HG02840 (cell line): ENCODE data around the gene MYLK4.
A peak's percentile ranks its signal among the peaks of the same experiment; 100 is the strongest.

Source experiments
- ATAC-seq: cut with Tn5 transposase; IDR thresholded peaks from one replicate; pipeline ENCODE4 v1.9.1; 2021; ENCODE audit warnings: mild to moderate bottlenecking, moderate library complexity, moderate number of reproducible peaks; ENCODE audit not compliant: unreplicated experiment, low FRiP score

The MYLK4 gene

DNA sequence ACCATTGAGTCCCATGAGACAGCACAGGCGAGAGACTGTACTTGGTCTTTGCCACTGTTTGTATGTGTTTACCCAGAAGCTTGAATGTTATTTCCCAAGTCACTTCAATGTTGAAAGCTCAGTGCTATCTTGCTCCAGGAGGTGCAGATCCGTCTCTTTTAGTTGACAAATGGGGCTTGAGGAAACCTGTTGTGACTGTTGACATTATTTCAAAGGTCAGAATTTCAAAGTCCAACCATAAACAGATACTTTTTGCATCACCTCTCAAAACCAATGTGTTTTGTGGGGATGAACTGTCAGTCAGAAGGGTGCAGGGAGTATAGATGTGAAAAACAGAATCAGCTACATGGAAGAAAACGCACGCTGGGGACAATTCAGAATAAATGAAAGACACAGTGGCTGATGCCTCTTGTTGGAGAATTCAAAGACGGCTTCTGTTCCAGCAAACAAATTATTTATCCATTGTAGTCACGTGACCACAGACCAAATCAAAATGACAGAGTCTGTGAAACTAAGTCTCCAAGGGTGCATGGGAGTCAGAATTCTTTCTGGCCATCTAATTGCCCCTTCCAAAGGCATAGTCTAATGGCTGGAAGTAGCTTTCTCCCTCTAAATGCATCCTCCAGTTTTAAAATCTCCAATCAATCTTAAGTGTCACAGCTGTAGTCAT lies 83.7 kb downstream of the MYLK4 start:
- no peak for ATAC-seq

DNA sequence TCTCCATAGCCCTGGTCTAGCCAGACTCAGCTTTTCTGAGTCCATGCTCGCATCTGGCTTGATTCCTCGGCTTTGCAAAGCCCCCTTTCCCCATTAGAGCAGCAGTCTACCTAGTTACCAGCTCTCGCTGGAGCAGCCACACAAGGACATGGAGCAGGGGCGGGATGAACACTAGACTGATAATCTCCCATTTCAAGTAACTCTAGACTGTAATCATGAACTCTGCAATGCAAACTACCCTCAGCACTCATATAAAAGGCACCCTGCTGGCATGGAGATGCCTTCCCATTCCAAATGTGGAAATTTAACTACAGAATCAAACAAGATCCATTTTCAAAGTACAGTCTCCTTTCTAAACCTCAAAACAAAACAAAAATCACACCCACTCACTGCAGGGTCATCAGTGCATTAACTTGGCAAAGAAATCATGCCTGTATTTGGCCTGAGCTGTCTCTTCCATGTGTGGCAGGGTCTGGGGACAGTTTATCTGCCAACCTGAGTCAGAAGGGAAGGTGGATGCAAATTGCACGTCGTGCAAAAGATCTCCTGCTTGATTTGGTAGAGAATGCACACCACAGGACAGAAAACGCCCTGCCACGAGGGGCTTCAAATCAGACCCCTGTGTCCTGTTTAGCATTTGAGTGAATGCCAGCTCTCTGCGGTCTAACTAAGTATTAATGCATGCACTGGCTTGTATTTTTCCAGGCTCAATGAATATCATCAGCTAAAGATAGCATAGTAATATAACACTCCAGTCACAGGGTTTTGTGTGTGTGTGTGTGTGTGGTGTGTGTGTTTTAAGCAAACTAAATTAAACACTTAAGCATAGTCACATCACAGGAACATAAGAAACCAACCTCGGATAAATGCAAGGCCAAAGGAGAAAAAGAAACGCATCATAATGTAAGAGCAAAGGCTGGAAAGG lies 85.3 kb downstream of the MYLK4 start:
- no peak for ATAC-seq

DNA sequence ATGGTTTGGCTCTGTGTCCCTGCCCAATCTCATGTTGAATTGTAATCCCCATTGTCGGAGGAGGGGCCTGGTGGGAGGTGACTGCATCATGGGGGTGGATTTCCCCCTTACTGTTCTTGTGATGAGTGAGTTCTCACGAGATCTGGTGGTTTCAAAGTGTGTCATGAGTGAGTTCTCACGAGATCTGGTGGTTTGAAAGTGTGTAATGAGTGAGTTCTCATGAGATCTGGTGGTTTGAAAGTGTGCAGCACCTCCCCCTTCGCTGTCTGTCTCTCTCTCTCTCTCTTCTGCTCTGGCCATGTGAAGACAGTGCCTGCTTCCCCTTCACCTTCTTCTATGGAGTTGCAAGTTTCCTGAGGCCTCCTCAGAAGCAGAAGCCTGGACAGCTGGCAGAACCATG lies 87.6 kb downstream of the MYLK4 start:
- ATAC-seq = no peak

DNA sequence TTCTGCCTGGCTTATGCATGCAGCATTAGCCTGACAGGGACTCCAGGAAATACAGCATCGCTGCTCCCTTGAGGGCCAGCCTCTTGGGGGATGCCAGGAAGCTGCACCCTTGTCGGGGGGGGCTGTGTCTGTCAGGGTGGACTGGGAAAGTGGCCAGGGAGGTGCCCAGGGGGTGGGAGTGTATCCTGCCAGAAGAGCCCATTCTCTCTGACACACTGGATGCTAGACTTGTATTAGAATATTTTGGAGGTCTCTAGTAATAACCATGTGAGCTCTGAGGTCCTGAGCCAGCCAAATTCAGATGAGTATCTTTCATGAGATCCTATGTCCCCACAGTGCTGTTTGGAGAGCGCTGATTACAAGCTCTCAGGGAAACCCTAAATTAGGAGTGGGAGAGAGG lies 89.1 kb downstream of the MYLK4 start:
- no peak for ATAC-seq

DNA sequence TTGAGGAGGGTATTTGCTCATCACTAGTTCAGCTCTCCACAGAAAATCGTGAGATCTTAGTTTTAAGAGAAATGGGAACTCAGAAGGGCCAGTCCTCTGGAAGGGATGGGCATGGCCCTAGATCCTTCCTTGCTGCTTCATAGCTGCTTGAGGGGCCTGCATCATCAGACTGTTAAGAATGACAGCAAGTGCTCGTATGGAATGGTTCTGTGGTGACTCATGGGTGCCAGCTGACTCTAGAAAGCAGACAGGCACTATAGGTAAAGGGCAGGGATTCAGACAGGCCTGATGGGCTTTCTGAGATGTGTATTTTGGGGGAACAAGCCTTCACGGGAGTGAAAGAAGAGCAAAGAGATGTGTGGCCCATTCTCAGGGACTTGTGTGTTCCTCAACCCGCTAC lies 90.8 kb downstream of the MYLK4 start:
- no peak for ATAC-seq

DNA sequence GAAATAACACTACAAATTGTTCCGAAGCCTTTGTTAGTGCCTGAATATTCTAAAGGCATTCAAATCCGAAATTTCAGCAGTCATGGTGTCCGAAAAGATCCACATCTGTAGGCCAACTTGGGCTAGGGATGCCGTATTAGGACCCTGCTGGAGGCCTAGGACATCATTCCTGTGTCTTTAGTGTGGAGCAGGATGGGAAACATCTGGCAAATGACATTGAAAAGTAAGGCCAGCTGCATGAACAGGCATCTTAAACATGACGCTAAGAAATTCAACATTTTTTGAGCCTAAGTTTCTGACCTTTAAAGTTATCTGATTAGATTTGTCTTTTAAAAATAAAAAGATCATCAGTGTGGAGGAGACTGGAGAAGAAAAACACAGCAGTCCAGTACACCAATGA lies 91.3 kb downstream of the MYLK4 start:
- ATAC-seq = no peak

DNA sequence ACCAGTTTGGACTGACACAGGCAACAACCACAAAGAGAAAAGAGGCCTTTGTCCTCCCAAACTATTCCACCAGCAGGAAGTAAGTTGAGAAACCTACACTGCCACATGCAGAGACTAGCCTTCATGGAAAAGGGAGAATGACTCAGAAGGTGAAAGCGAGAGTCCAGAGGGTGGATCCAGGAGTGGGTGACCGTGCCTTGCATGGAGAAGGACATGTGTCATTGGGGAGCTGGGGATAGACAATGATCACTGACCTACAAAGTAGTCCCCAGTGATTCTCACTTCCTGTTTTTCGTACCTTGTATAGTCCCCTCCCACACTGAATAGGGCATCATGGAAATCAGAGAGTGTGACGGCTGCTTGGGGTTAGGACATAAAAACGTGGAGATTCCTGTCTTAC lies 91.9 kb downstream of the MYLK4 start:
- peak; percentile 68 for ATAC-seq

DNA sequence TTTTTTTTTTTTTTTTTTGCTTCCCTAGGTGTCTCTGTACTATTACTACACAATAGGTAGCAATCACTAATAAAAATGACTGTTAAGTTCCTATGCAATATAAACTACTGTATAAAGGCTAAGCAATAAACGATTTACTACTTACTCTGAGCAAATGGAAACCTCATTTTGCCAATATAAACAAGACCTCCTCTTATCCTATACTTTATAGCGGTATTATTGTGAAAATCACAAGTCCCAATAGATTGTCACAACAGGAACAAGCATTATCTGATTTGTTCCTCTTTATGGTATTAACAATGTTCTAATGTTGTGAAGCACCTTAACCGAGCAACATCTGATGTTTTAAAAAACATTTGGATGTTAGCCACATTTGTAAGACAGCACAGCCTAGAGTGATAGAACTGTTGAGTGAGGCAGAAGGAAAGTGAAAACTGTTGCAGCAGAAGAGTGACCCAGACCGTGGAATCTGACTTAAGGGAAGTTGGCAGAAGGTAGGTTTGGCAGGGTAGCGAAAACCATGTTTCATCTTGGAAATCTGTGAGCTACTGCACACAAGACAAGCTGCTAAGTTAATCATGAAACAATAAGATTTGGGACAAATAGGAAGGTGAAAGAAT lies 94.2 kb downstream of the MYLK4 start:
- ATAC-seq = no peak

DNA sequence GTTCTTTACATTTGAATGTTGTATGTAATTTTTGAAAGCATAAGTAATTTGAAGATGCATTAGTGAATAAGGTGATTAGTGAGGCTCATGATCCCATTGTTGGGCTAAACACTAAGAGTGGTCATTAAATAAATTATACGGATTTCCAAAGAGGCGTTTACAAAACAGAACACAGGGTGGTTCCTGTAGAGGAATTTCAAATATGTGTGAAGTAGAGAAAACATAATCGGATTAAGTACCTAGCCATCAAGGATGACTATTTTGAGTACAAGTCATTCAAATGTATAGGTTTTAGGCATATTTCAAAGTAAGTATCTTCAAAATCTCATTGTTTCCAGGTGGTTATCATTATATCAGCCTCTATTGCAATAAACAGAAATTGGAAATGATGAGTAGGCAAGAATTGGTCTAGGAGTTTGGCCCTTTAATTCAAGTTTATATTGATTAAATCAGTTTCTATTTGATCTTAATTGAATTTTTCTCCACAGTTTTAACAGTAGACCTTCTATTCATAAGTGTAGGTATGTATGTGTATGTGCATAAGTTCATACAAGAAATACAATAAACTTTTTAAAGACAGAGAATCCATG lies 94.8 kb downstream of the MYLK4 start:
- ATAC-seq = no peak

DNA sequence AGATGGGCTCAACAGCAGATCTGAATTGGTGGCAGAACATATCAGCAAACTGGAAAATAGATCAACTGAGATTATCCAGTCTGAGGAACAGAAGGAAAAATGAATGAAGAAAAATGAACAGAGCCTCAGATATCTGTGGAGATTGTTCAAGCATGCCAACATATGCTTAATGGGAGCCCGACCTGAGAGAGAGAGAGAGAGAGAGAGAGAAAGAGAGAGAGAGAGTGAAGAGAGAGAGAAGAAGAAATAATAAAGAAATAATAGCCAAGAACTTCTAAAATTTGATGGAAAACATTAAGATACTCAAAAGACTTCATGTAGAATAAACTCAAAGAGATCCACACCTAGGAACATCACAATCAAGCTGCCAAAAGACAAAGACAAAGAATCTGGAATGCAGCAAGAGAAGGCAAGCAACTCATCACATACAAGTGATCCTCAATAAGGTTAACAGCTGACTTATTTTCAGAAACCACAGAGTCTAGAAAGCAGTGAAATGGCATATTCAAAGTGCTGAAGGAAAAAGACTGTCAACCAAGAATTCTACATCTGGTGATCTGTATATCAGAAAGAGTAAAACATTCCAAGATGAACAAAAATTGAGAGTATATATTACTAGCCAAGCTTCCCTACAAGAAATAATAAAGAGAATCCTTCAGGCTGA lies 97.2 kb downstream of the MYLK4 start:
- no peak for ATAC-seq

DNA sequence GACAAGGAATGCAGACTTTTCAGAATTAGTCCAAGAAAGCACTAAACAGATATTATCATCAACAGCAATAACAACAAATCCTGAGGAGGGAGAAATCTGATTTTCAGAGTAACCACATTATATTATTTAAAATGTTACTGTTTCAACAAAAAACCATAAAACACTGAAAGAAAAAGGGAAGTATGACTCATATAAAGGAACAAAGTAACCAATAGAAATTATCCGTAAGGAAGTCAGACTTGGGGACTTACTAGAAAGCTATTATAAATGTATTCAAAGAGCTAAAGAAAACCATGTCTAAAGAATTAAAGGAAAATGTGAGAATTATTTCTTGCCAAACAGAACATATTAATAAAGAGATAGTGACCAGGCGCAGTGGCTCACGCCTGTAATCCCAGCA lies 98.1 kb downstream of the MYLK4 start:
- no peak for ATAC-seq

DNA sequence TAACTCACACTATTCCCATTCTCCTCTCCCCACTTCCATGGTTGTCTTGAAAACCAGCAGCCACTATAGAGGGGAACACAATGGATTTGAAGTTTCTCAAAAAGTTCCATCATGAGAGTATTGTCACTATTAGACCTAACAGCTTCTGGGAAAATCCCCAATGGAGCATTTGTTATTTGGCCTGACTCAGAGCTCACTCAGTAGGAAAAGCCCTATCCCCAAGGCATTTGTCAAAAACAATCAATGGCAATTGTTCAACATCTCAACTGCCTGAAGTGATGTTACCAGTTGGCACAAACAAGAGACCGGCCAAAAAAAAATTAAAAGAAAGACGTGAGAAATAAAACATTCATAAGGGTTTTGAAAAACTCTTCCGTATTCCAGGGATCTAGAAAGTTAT lies 98.8 kb downstream of the MYLK4 start:
- ATAC-seq = no peak

DNA sequence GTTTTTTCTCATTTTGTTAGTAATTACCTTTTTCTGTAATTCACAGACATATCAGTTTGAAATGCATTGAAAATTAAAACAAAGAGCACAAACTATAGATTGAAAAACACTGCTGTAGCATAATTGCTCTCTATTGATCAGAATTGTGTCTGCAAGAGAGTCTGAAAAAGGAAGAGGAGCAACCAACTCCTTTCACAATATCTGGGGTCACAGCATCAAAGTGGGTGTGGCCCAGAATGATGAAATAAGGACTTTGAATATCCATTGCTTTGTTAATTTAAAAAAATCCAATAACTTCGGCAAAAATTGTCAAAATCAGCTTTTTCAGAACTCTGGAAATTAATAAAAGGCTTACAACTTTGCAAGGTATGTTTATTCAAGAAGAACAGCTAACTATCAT lies 99.2 kb downstream of the MYLK4 start:
- no peak for ATAC-seq

DNA sequence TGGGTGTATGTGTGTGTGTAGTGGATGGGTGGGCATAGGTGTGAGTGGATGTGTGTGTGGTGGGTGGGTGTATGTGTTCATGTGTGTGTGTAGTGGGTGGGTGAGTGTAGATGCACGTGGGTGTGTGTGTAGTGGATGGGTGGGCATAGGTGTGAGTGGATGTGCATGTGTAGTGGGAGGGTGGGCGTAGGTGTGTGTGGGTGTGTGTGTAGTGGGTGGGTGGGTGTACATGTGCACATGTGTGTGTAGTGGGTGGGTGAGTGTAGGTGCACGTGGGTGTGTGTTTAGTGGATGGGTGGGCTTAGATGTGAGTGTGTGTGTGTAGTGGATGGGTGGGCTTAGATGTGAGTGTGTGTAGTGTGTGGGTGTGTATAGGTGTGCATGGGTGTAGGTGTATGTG lies 104.4 kb downstream of the MYLK4 start:
- no peak for ATAC-seq

DNA sequence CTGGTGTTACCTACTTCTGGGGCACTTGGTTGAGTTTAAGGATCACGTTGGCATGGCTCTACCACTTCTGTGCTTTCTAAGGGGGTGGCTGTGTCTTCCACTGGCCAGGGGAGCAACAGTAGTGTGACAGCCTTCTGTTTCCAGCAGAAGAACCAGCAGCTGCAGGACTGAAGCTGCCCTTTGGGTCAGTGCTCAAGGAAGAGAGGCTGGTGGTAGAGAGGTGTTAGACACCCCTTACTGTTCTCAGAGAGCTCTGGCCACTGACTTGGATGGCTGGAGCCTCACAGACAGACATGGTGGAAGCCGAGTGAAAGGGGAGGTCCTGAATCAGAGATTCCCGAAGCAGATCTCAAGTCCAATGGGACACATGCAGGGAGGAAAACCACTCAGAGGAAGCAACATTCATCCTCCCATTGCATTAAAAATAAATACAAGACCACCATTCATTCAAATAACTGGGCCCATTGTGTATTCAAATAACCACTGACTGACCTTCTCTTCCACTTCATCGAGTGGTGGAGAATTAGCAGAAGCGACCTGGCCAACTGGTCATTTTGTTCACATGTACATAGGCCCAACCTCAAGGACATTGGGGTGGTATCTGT lies 106.7 kb downstream of the MYLK4 start:
- no peak for ATAC-seq

DNA sequence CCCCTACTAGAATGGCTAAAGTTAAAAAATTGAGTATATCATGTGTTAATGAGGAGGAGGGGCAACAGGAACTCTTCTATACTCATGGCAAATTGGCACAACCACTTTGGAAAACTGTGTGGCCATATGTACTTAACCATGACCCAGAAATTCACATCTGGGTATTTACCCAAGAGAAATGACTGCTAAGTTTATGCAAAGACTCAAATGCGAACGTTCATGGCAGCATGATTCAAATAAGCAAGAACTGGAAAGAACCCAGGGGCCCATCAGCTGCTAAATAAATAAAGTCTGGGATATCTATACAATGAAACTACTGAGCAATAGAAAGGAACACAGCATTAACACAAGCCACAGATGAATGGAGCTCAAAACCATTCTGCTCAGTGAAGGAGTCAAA lies 107.6 kb downstream of the MYLK4 start:
- ATAC-seq = no peak

DNA sequence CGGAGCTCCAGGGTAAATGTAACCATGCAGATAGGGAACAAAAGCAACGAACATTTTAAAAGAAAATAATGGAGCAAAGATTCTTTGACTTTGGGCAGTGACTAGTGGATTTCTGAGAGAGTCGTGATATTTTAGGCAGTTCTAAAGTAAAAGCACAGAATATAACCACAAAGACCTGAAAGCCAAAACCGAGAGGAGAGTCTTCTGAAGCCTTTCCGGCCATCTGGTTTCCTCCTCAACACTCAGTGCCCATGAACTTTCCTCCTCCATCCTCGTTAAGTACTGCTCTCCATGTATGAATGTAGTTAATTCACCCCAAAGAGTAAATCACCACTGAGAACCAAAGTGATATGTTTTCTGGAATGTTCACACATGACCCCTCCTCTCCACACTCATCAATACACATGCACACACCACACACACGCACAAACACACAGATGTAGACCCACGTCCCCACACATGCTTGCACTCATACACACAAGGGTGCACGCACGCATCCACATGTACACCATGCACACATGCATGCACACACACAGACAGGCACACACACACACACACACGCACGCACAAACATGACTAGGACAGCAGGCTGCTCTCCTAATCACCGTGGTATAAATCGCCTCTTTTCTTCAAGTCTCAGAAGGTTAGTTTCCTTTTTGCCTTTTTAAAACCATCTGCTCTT lies 109.5 kb downstream of the MYLK4 start:
- no peak for ATAC-seq

DNA sequence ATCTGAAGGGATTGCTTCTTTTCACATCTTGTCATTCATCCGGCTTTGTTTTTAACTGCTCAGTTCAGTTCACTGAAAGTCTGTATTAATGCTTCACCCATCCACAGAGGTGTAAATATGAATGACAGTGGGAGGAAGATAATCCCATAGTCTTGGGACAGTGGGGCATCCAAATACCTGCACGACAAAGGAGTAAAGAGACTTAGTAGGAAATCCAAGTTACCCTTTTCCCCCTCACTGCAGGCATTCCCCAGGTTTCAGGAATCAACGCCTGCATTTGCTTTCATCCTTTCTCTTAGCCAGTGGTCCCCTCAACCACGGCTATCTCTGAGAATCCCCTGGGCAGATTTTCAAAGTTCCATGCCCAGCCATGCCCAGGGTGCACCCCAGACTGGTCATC lies 110.2 kb downstream of the MYLK4 start:
- ATAC-seq = no peak

DNA sequence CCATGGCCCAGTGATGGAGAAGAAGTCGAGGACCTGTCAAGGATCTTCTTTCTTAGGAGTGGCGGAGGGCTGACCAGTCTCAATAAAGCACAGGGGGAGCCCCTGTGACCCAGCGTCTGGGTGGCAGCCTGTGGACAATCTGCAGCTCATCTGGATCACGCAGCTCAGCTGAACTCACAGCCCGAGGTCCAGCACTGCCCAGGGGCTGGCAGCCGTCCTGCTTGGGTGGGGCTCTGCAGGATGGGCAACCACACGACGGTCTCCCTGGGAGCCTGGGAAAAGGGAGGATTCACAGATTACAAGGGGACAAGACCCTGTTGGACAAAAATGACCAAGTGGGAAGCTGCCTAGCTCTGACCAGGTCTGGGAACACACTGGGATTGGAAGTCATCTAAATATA lies 110.8 kb downstream of the MYLK4 start:
- ATAC-seq = no peak

DNA sequence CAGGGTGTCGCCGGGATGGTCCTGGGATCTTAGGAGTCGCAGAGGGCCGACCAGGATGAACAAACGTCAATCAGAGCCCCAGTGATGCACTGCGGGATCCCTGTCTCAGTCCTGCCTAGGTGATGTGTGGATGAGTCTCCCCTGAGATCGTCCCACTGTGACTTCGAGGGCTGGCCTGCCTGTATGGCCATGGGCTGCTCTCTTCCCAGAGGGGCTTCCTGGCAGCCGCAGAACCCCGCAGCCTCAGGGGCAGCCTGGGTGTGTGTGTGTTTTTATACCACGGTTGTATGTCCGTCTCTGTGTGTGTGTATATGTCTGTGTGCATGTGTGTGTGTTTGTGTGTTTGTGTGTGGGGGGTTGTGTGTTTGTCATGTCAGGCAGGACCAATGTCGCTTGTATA lies 111.6 kb downstream of the MYLK4 start:
- no peak for ATAC-seq
